Spinal cord (tissue), 10 donors: Measurements from ENCODE around the gene TBC1D1. TPM values are rescaled to one million over a fixed set of nuclear protein-coding genes. Genes with fewer than 3 reads are reported as not detected.

Experiments
- DNase-seq, 6 donors: peaks; one replicate each; pipeline versions ENCODE4 v3.0.0 to v3.0.0-alpha.2; 2013 to 2015; ENCODE audit warnings: low spot score in 6 of 6, low read depth in 4 of 6
- H3K27ac ChIP-seq: one replicate; pipeline ENCODE4 v1.5.1; 2013; ENCODE audit warnings: low read depth, low read length, control low read depth
- H3K27me3 ChIP-seq: one replicate; pipeline ENCODE4 v1.6.1; 2013; ENCODE audit warnings: low read length; ENCODE audit not compliant: control insufficient read depth, insufficient read depth
- H3K36me3 ChIP-seq: one replicate; pipeline ENCODE4 v1.6.1; 2013; ENCODE audit warnings: low read length; ENCODE audit not compliant: control insufficient read depth, insufficient read depth
- H3K4me1 ChIP-seq: one replicate; pipeline ENCODE4 v1.6.1; 2013; ENCODE audit warnings: low read length; ENCODE audit not compliant: control insufficient read depth, insufficient read depth
- H3K4me3 ChIP-seq: one replicate; pipeline ENCODE4 v1.5.1; 2013; ENCODE audit warnings: low read depth, low read length, control low read depth
- H3K9me3 ChIP-seq: one replicate; pipeline ENCODE4 v1.6.1; 2013; ENCODE audit warnings: low read length; ENCODE audit not compliant: control insufficient read depth, insufficient read depth
- WGBS: methylation state at CpG from one replicate; pipeline ENCODE4 v1.1.5; 2013; ENCODE audit warnings: missing lambda C conversion rate; ENCODE audit not compliant: insufficient coverage; 5-methylcytosine and 5-hydroxymethylcytosine counted together
- polyA plus RNA-seq, 2 donors: library from polyadenylated mRNA; unstranded; fragments of 120-200 nt; gene quantifications; one replicate each; pipeline ENCODE4 v1.2.1, GENCODE V29; 2013; ENCODE audit not compliant: insufficient read length in 2 of 2
- total RNA-seq, 2 donors: library from RNA; depleted of rRNA in 1 of 2; stranded (reverse); fragments of 120-200 nt in 1 of 2; fragments of >200 nt in 1 of 2; gene quantifications; one replicate each; pipeline versions ENCODE4 v1.2.3 to v1.2.4, GENCODE V29; 2013 to 2014
- donor health status: healthy.

Gene TBC1D1
- total and polyA plus RNA-seq, 4 donors: 49.0 to 59.0 (median 53.9) TPM

DNA sequence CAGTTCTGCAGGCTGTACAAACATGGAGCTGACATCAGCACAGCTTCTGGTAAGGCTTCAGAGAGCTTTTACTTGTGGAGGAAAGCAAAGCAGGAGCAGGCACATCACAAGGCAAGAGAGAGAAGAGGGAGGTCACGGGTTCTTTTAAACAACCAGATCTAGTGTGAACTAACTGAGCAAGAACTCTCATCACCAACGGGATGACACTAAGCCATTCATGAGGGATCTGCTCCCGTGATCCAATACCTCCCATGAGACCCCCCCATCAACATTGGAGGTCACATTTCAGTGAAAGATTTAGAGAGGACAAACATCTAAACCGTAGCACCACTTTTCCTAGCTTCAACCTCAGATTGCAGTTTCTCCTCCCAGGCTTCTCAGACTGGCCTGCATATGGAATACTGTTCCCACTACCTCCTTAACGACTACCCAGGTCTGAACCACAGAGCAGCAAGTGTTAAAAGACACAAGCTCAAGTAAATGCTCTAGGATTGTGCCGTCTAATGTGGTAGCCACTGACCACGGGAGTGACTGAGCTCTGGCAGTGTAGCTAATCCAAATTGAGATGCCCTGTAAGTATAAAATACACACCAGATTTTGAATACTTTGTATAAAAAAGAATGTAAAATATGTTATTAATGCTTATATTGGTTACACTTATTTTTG is 262.0 kb downstream of the TBC1D1 start:
- Histone ChIP-seq H3K4me3 (no peak overlapping the region), H3K27ac (peak overlapping the region; percentile 73), H3K4me1 (peaks cover 12% of the 10 kb centered on the region), H3K27me3 (no peaks in the 10 kb centered on the region), H3K9me3 (no peaks in the 10 kb centered on the region), H3K36me3 (no peaks in the 10 kb centered on the region)
- DNase-seq: no peak
- WGBS: 60% methylated on average over 5 of the region's 7 CpGs

DNA sequence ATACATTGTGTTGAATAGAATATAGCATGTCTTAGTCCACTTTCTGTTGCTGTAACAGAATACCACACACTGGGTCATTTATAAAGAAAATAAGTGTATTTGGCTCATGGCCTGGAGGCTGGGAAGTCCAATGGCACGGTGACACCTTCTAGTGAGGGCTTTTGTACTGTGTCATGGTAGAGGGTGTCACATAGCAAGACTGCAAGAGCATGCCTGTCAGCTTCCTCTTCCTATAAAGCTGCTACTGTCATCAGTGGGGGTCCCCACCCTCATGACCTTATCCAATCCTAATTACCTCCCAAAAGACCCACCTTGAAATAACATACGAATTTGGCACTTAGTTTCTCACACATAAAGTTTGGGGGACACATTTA is 262.5 kb downstream of the TBC1D1 start:
- no peaks in the 10 kb centered on the region for H3K9me3 ChIP-seq
- H3K27ac ChIP-seq: peak overlapping the region; percentile 73
- WGBS: 100% methylated on average over 1 of the region's 2 CpGs
- no peak for DNase-seq
- no peak overlapping the region for H3K4me3 ChIP-seq
- H3K36me3 ChIP-seq: no peaks in the 10 kb centered on the region
- H3K27me3 ChIP-seq: no peaks in the 10 kb centered on the region
- peaks cover 12% of the 10 kb centered on the region for H3K4me1 ChIP-seq

DNA sequence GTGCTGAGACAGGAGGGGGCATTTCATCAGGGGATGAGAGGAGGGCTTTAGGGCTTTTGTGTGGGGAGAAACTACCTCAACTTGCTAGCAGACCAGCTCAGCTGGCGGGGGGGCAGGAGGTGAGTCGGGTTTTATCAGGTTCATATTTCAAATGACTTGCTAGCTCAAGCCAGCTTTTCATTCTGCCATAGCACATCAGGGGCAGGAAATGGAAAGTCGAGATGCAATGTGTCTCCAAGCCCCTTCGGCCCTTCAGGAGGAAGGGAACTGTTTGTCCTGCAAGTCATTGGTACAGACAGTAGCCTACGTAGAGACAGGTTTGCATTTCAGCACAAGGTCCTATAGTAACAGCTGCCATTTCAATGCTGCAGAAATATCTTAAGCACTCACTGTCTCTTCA is 263.4 kb downstream of the TBC1D1 start:
- 86% methylated on average over 5 of the region's 5 CpGs for WGBS
- no peaks in the 10 kb centered on the region for H3K27me3 ChIP-seq
- H3K36me3 ChIP-seq: no peaks in the 10 kb centered on the region
- H3K4me3 ChIP-seq: no peak overlapping the region
- no peaks in the 10 kb centered on the region for H3K9me3 ChIP-seq
- H3K27ac ChIP-seq: no peak overlapping the region
- H3K4me1 ChIP-seq: peaks cover 12% of the 10 kb centered on the region
- DNase-seq: no peak

DNA sequence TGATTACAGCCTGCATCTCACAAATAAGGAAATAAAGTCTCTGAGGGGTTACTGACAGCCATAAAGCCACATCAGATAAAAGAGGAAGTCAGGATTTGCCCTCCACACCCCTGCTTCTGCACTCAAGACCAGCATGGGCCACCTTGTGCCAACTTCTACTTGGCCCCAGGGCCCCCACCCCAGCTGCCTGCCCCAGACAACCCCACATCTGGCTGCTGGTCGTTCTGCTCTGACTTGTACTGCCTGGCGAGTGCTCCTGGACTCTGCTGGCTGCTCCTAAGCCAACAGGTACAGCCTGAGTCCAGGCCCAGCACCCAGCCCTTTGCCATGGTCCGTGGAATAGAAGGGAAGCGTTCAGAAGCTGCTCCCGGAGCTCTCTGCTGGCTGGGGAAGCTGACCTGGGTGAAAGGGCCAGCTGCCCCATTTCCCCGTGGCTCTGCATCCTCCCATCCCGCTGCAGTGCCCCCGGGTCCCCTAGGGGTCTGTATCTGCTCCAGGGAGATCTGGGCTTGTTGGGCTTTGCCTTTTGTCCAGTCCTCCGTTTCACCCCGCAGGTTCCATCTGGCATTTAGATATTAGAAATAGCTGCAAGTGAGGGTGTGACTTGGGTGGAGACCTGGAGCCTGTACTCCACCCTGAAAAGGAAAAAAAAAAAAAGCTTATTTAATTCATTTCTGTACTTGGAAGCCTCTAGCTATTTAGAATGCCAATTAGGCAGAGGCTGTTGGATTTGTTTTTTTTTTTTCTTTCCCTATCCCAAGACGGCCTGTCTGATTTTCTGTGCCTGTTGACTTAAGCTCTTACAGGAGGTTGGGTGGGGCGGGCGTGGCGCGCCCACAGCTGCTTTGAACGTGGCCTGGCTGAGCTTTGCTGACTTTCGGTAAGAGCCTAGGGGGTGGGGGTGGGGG is 264.1 kb downstream of the TBC1D1 start:
- DNase-seq: no peak
- H3K27ac ChIP-seq: no peak overlapping the region
- WGBS: 80% methylated on average over 7 of the region's 17 CpGs

DNA sequence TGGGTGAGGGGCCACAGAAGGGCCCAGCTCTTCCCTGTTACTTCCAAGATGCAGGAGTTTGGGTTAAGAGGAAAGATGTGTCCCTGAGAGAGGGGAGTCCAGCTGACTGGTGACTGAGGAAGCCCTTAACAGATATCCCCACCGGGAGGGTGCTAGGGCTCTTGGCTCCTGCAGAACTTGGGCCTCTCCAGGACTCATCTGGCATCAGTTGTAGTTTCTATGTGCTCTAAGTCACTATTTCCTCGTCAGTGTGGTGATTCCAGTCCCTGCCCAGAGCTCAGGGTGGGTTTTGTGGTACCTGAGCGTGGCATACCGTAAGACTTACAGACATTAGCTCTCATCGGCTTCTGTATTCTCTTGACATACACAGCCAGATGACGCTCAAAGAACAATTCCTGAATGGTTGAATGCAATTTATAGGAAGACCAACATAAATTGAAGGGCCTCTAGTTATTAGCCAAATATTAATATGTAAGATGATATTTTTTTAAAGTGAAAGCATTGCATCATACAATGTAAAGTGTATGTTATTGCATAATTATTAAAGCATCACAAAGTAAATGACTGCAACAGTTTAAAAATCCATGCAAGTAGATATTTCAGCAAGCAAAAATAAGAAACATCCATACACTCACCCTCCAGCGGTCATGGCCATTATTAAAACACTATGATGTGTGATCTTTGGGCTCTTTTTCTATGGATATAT is 264.9 kb downstream of the TBC1D1 start:
- H3K4me3 ChIP-seq: no peak overlapping the region
- H3K36me3 ChIP-seq: no peaks in the 10 kb centered on the region
- WGBS: 90% methylated on average over 2 of the region's 7 CpGs
- peaks cover 5% of the 10 kb centered on the region for H3K4me1 ChIP-seq
- H3K9me3 ChIP-seq: no peaks in the 10 kb centered on the region
- no peak overlapping the region for H3K27ac ChIP-seq
- no peak for DNase-seq
- no peaks in the 10 kb centered on the region for H3K27me3 ChIP-seq

More for the DNA sequence above, 264.1 kb downstream of the TBC1D1 start:
- no peaks in the 10 kb centered on the region for H3K9me3 ChIP-seq
- no peaks in the 10 kb centered on the region for H3K27me3 ChIP-seq
- no peak overlapping the region for H3K4me3 ChIP-seq
- H3K36me3 ChIP-seq: no peaks in the 10 kb centered on the region
- peaks cover 7% of the 10 kb centered on the region for H3K4me1 ChIP-seq

DNA sequence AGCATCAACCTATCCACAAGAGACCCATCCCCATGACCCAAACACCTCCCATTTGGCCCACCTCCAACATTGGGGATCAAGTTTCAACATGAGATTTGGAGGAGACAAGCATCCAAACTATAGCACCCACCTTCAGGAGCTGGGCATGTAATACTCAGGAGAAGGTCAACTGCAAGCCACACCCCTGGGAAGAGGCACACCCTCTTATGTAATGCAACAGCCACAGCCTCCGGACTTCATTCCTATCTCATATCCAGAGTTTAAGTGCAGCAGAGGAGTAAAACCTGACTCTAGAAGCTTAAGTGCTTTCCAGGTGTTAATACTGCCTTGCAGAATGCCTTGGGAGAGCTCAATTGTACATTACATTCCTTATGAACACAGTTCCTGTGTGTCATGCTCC is 266.7 kb downstream of the TBC1D1 start:
- no CpG with 5 or more reads among the region's 1 CpG for WGBS

DNA sequence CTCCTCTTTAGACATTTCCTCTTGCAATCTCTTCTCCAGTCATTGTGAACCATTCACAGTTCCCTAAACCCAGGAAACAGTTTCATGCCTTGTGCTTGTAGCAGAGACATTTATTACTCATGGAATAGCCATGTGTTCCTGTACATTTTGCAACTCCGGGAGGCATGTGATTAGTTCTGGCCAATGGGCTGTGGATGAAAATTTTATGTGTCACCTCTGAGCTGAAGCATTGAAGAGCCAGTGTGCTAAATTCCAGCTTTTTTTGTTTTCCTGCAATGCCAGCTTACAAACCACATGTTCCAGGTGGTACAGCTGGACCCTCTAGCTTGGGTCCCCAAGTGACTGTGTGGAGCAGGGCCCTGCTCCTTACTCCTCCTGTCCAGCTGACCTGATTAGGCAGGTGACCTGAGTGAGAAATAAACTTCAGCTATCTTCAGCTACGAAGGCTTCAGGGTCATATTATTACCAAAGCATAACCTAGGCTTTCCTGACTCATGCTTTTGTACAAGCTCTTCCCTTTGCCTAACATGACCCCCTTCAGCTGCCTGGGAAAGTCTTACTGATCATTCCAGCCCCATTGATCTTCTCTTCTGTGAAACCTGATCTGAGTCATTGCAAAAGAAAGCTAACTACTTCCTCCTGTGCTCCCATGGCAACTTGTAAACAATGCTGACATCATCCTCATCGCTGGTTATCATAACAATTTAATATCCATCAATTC is 269.8 kb downstream of the TBC1D1 start:
- peaks cover 7% of the 10 kb centered on the region for H3K4me1 ChIP-seq
- DNase-seq: no peak
- no peaks in the 10 kb centered on the region for H3K27me3 ChIP-seq
- H3K27ac ChIP-seq: no peak overlapping the region
- no peak overlapping the region for H3K4me3 ChIP-seq
- no peaks in the 10 kb centered on the region for H3K36me3 ChIP-seq
- 91% methylated on average over 2 of the region's 3 CpGs for WGBS
- peaks cover 3% of the 10 kb centered on the region for H3K9me3 ChIP-seq

More for the DNA sequence above, 266.7 kb downstream of the TBC1D1 start:
- no peak overlapping the region for H3K27ac ChIP-seq
- no peaks in the 10 kb centered on the region for H3K27me3 ChIP-seq
- H3K36me3 ChIP-seq: no peaks in the 10 kb centered on the region
- peaks cover 11% of the 10 kb centered on the region for H3K4me1 ChIP-seq
- H3K4me3 ChIP-seq: no peak overlapping the region
- DNase-seq: no peak
- no peaks in the 10 kb centered on the region for H3K9me3 ChIP-seq

DNA sequence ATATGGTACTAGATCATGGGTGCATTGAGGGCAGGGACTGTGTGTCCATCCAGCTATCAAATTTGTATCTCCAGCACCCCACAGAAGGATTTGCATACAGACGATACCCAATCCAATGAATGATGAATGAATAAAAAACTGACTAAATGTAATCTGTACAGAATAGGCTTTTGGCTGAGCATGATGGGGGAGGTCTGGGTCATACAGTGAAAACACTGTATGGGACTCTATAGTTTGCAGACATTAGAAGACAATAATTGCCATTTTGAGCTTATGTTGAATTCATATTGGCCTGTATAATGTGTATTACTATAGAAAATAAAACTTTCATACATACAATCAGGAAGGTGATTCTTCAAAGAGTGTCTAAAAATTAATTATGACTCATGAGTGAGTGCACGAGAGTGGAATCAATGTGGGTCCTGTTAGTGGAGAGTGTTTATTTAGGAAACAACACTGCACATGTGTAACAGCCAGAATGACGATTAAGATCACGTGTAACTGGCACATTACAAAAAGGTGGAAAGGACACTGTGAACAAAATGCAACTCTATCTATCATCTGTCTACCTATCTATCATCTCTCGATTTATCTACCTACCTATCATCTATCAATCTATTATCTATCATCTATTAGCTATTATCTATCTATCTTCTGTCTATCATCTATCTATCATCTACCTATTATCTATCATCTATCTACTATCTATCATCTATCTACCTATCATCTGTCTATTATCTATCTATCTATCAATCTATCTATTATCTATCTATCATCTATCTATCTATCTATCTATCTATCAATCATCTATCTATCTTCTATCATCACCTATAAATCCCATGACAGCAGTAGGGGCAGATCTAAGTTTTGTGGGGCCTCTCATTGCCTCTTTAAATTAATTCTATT is 270.6 kb downstream of the TBC1D1 start:
- WGBS: 88% methylated on average over 4 of the region's 5 CpGs
- peaks cover 7% of the 10 kb centered on the region for H3K4me1 ChIP-seq
- no peaks in the 10 kb centered on the region for H3K27me3 ChIP-seq
- H3K4me3 ChIP-seq: no peak overlapping the region
- peaks cover 3% of the 10 kb centered on the region for H3K9me3 ChIP-seq
- no peaks in the 10 kb centered on the region for H3K36me3 ChIP-seq
- no peak overlapping the region for H3K27ac ChIP-seq
- DNase-seq: no peak
